NCI-H146 treated with DMSO at 0.1 percent for 48 hours (cell line): ENCODE measurements around the gene FAM163B.

Experiments
- DNase-seq: peaks from one replicate; lab custom pipeline; 2025; ENCODE audit not compliant: unreplicated experiment; lab: John Stamatoyannopoulos, UW

The FAM163B gene

DNA sequence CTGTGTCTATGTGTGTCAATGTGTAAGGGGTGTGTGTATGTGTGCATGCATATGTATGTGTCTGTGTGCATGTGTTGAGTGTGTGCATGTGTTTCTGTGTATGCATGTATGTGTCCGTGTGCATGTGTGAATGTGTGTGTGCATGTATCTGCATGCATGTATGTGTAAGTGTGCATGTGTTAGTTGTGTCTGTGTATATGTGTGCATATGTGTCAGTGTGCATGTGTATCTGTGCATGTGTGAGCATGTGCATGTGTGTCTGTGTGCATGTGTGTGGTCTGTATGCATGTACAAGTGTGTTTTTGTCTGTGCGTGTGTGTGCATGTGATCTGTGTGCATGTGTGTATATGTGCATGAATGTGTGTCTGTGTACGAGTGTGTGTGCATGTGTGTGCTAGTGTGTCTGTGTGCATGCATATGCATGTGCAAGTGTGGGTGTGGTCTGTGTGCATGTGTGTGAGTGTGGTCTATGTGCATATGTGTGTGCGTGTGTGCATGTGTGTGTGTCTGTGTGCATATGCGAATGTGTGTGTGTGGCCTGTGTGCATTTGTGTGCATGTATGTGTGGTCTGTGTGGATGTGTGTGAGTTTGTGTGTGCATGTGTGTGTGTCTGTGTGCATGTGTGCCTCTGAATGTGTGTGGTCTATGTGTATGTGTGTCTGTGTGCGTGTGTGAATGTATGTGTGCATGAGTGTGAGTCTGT, 9.6 kb downstream of the FAM163B start:
- DNase-seq, result no peak

DNA sequence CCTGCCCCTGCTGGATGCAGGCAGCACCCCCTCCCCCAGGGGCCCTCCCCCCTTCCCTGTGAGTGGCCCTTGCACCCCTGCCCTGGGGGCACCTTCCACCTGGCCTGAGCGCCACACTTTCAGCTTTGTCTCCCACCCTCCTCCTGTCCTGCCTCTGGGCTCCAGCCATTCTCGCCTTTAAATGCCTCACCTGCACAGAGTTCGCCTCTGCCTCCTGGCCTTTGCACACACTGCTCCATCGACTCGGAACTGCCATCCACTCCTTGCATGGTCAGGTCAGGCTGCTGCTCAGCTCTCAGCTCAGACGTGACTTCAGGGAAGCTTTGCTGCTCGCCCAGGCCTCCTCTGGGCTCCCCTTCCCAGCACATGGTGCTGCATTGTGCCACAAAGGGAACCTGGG, 10.2 kb downstream of the FAM163B start:
- DNase-seq, result no peak

- DNase-seq, result no peak
Measured at GRCh38 chr9:133597316-133597957, 11.8 kb downstream of the FAM163B start.

GRCh38 chr9:133595910-133596309, 13.3 kb downstream of the FAM163B start:
- DNase-seq, result no peak

GRCh38 chr9:133594310-133594709, 14.9 kb downstream of the FAM163B start:
- DNase-seq, result no peak

DNA sequence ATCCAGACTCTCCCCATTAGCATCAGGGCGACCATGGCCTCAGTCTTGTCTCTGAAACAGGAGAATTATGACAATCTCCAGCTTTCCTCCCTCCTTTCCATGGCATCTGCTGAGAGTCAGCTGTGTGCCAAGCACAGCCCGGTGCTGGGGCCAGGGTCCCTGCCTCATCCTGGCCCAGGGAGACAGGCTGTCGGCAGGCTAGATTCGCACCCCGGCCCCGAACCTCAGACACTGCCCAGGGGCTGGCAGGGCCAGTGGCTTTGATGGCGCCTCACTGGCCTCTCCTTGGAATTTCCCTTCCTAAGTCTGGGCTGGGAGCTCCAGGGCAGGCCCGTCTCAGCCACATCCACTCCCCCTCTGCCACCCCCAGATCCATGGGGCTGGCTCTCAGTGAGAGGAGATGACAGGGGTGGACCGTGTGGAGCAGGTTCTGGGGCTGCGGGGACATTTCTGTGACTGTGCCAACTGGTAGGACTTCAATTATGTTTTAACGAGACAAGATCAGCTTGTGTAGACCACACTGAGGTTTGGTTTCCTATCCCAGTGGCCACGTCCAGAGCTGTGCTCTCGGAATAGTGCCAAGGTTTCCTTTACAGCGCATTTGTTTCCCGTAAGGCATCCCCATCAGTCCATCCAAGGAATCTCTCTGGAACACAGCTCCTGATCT, 15.5 kb downstream of the FAM163B start:
- no peak for DNase-seq

DNA sequence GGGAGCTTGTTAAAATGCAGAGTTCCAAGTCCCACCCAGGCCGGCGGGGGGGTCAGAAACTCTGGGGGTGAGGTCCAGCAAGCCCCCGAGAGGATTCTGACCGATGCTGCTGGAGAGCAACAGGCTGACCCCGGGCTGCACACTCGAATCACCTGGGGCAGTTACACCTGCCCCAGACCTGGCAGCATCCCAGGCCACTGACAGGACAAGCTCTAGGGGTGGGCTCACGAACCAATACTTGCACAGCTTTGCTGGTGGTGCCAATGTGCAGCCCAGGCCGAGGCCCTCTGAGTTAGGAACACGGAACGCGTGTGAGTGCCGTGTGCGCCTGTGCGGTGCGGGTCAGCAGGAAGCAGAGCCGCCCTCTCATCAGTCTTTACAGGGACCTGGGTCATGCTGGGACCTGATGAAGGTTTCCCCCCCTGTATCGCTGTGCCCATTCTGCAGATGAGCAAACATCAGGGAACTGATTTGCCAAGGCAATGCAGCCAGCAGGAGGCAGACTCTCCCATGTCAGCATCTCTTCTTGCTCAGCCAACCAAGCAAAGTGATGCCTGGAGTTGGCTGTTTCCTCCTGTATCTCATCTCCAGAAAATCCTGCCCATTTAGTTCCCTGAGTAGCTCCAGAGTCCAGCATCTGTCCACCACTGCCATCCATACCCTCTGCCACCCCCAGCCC, 16.3 kb downstream of the FAM163B start:
- DNase-seq, result no peak

GRCh38 chr9:133591985-133592384, 17.2 kb downstream of the FAM163B start:
- no peak for DNase-seq

- no peak for DNase-seq
Measured at GRCh38 chr9:133591116-133591910, 17.9 kb downstream of the FAM163B start.

DNA sequence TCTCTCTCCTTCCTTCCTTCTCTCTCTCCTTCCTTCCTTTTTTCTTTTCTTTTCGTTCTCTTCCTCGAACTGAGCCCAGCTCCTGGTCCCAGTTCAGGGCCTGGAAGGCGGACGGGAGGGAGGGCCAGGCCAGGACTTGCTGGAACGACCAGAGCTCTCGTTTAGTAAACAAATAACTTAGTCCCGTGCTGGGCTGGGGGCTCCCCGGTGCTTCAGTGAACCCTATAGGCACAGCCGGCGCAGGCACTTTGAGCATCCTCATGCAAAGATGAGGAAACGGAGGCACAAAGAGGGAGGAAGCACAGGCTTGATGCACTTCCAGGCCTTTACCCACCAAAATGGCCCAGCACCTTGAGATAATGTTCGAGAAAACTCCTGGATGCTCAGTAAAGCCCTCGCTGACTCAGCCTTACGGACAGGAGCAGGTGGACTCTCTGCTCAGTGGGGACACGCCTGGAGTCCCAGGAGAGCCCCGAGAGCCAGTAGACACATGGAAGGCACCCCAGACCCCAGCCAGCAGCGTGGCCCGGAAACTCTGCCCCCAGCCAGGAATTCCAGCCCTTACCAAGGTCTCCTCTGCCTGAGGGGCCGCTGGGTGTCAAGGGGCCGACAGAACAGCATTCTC, 18.8 kb downstream of the FAM163B start:
- DNase-seq, result no peak

DNA sequence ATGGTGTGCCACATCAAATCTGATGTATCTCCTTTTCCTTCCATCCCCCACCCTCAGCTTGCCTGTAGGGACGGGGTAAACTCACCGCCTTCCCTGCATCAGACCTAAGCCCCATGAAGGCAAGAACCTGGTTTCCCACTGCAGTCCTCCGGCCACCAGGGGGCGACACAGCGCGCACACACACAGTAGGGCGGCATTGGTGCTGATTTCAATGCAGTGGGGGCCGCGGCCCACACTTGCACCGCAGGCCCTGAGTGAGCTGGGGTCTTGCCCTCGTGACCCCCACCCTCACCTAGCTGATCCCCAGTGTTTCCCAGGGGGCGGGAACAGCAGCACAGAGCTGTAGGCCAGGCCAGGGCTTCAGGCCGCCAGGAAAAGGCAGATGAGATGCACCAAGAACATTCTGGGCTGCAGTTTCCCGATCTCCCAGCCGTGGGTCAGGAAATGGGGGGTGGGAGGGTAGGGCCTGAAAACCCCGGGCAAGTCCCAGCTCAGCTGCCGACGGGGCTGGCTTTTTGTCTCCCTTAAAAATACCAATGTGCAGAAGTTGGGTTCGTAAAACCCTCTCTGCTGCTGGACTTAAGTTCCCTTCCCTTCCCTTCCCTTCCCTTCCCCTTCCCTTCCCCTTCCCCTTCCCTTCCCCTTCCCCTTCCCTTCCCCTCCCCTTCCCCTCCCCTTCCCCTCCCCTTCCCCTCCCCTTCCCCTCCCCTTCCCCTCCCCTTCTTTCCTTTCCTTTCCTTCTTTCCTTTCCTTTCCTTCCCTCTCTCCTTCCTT, 19.5 kb downstream of the FAM163B start:
- no peak for DNase-seq

- no peak for DNase-seq
Measured at GRCh38 chr9:133587466-133587865, 21.7 kb downstream of the FAM163B start.

GRCh38 chr9:133587051-133587450, 22.1 kb downstream of the FAM163B start:
- DNase-seq, result no peak

DNA sequence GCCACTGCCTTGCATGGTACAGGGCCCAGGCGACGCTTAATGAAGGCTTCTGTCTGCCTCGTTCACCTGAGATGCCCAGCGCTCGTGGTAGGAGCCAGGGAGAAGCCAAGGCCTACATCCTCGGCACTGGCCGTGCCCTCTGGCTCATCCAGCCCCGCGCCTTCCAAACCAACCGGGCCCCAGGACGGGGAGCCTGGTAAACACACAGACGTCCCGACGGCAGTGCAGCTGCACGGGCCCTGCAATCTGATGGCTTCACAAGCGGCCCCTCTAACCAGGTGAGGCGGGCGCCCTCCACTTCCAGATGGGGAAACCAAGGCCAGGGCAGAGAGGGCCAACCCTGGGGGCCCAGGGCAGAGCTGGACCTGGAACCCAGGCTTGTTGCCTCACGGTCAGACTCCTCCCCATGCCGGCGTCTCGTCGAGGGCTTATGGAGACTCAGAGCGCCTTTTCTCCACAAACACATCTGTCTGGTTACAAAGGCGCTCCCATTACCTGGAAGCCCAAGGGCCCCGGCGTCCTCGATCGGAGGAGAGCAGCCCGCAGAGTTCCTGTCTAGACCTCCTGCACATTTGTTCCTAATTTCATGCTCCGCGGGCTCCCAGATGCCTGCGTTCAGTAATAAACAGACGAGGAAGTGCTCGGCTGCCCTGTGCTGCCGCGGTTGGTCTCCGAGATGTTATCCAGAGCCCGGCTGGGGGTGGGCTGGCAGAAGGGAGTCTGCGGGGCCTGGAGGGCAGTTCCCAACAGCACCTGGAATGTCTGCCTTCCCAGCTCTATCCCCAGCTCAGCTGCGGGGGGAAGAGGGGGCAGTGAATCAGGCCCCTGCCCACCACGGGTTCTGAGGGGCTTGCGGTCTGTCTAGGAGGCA, 23.5 kb downstream of the FAM163B start:
- no peak for DNase-seq

- peak; percentile 73 for DNase-seq
Measured at GRCh38 chr9:133584559-133585476, 24.4 kb downstream of the FAM163B start.

- no peak for DNase-seq
Measured at GRCh38 chr9:133584167-133584558, 25.0 kb downstream of the FAM163B start.

- DNase-seq, result no peak
Measured at GRCh38 chr9:133583586-133583985, 25.6 kb downstream of the FAM163B start.

- DNase-seq, result no peak
Measured at GRCh38 chr9:133583111-133583510, 26.1 kb downstream of the FAM163B start.
